ACC112 (cell line): ENCODE data around the gene GINS2.

Experiments
- H2AFZ ChIP-seq: fragments of 200-600 bp; sonication (generic); one replicate; pipeline ENCODE4 v1.6.0; 2017; ENCODE audit warnings: antibody characterized with exemption, low read length; ENCODE audit not compliant: unreplicated experiment
- H3K27ac ChIP-seq: fragments of 200-600 bp; sonication (generic); 2 replicates; pipeline ENCODE4 v1.5.1; 2014; ENCODE audit warnings: low read depth, mild to moderate bottlenecking, antibody characterized with exemption, low read length, moderate library complexity
- H3K27me3 ChIP-seq: fragments of 200-600 bp; sonication (generic); 2 replicates; pipeline ENCODE4 v1.6.1; 2014; ENCODE audit warnings: mild to moderate bottlenecking, antibody characterized with exemption, low read length, moderate library complexity, mixed read lengths; ENCODE audit not compliant: insufficient read depth
- H3K36me3 ChIP-seq: fragments of 200-600 bp; sonication (generic); 2 replicates; pipeline ENCODE4 v1.6.1; 2016; ENCODE audit warnings: mild to moderate bottlenecking, antibody characterized with exemption, low read length, moderate library complexity, mixed read lengths; ENCODE audit not compliant: insufficient read depth
- H3K4me1 ChIP-seq: fragments of 200-600 bp; sonication (generic); one replicate; pipeline ENCODE4 v1.6.1; 2016; ENCODE audit warnings: low read length, mixed read lengths; ENCODE audit not compliant: insufficient read depth, unreplicated experiment, control insufficient read depth
- H3K4me3 ChIP-seq: fragments of 200-600 bp; sonication (generic); 2 replicates; pipeline ENCODE4 v1.5.1; 2014; ENCODE audit warnings: mild to moderate bottlenecking, low read depth, low read length
- H3K79me2 ChIP-seq: fragments of 200-600 bp; sonication (generic); one replicate; pipeline ENCODE4 v1.6.0; 2016; ENCODE audit warnings: low read length; ENCODE audit not compliant: control insufficient read depth, unreplicated experiment, insufficient read depth

The GINS2 gene

GRCh38 chr16:85704900-85705846 lies 16.4 kb upstream of the GINS2 start:
- H3K4me3 ChIP-seq: no peak overlapping the region
- no peaks in the 10 kb centered on the region for H3K36me3 ChIP-seq
- no peak overlapping the region for H3K27ac ChIP-seq
- H3K27me3 ChIP-seq: no peaks in the 10 kb centered on the region
- H3K4me1 ChIP-seq: no peaks in the 10 kb centered on the region
- no peak overlapping the region for H2AFZ ChIP-seq
- H3K79me2 ChIP-seq: no peaks in the 10 kb centered on the region

GRCh38 chr16:85704011-85704410 lies 15.3 kb upstream of the GINS2 start:
- Histone ChIP-seq H3K79me2 (no peaks in the 10 kb centered on the region), H3K4me1 (no peaks in the 10 kb centered on the region), H3K27ac (no peak overlapping the region), H2AFZ (no peak overlapping the region), H3K36me3 (no peaks in the 10 kb centered on the region), H3K27me3 (no peaks in the 10 kb centered on the region), H3K4me3 (no peak overlapping the region)

DNA sequence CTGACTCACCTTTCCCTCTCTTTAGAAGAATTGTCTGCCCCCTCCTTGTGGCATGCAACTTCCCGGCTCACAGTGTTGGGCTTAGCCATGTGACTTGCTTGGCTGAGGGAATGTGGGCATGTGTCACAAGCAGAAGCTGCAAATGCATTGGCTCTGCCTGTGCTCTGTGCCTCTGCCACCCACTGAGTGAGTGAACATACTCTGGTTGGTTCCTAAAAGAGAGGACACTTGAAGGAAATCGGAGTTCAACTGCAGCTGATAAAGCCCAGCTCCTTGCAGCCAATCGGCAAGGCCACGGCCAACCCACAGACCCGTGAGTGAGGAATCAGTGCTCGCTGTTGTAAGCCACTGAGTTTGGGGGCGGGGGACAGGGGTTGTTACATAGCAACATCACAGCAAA lies 10.9 kb upstream of the GINS2 start:
- Histone ChIP-seq H2AFZ (no peak overlapping the region), H3K36me3 (no peaks in the 10 kb centered on the region), H3K79me2 (no peaks in the 10 kb centered on the region), H3K27me3 (0 out of 2 replicates have a peak, but pooled peaks cover 3% of the 10 kb centered on the region), H3K27ac (no peak overlapping the region), H3K4me3 (no peak overlapping the region), H3K4me1 (no peaks in the 10 kb centered on the region)

GRCh38 chr16:85698935-85699558 lies 10.3 kb upstream of the GINS2 start:
- Histone ChIP-seq H3K27me3 (0 out of 2 replicates have a peak, but pooled peaks cover 3% of the 10 kb centered on the region), H3K79me2 (no peaks in the 10 kb centered on the region), H3K4me1 (no peaks in the 10 kb centered on the region), H2AFZ (no peak overlapping the region), H3K4me3 (no peak overlapping the region), H3K36me3 (no peaks in the 10 kb centered on the region), H3K27ac (no peak overlapping the region)

DNA sequence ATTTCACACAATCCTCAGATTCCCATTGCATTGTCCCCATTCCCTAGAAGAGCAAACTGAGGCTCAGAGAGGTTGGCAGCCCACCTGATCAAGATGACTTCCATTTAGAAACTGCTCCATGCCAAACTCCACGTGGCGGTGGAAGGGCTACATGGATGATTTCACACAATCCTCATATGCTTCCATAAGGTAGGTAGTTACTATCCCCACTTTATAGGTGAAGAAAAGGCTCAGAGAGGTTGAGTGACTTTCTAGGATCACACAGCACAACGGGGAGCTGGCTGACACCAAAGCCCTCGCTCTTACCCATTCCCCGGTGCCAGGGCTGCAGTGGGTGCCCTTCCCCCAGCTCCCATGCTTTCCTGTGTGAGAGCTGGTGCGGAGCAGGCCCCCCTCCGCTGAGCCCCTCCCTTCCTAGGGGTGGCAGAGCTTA lies 9.7 kb upstream of the GINS2 start:
- Histone ChIP-seq H3K27me3 (0 out of 2 replicates have a peak, but pooled peaks cover 3% of the 10 kb centered on the region), H3K27ac (no peak overlapping the region), H2AFZ (no peak overlapping the region), H3K4me1 (no peaks in the 10 kb centered on the region), H3K4me3 (no peak overlapping the region), H3K79me2 (no peaks in the 10 kb centered on the region), H3K36me3 (no peaks in the 10 kb centered on the region)

DNA sequence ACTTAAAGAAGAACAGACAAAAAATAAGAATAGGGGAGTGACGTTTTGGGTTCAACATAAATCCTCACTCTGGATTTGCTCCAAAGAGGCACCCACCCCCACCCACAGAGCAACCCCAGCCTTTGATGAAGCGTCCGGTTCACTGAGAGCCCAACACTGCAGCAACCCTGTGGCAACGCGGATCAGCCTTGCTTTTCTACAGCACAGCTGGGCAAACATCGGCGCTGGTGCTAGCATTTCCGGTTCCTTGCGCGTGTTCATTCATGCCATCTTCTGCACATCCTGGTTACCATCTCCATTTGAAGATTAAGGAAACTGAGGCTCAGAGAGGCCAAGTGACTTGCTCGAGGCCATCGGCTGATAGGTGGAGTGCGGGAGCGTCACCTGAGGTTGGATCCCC lies 8.7 kb upstream of the GINS2 start:
- no peaks in the 10 kb centered on the region for H3K79me2 ChIP-seq
- no peaks in the 10 kb centered on the region for H3K4me1 ChIP-seq
- no peak overlapping the region for H2AFZ ChIP-seq
- H3K36me3 ChIP-seq: no peaks in the 10 kb centered on the region
- H3K27ac ChIP-seq: no peak overlapping the region
- H3K4me3 ChIP-seq: no peak overlapping the region
- 0 out of 2 replicates have a peak, but pooled peaks cover 3% of the 10 kb centered on the region for H3K27me3 ChIP-seq

GRCh38 chr16:85696781-85697180 lies 8.0 kb upstream of the GINS2 start:
- Histone ChIP-seq H3K36me3 (no peaks in the 10 kb centered on the region), H3K27me3 (0 out of 2 replicates have a peak, but pooled peaks cover 3% of the 10 kb centered on the region), H3K79me2 (no peaks in the 10 kb centered on the region), H2AFZ (no peak overlapping the region), H3K4me1 (no peaks in the 10 kb centered on the region), H3K4me3 (no peak overlapping the region), H3K27ac (no peak overlapping the region)

GRCh38 chr16:85695196-85696128 lies 6.7 kb upstream of the GINS2 start:
- Histone ChIP-seq H3K27ac (no peak overlapping the region), H3K36me3 (no peaks in the 10 kb centered on the region), H3K27me3 (0 out of 2 replicates have a peak, but pooled peaks cover 3% of the 10 kb centered on the region), H3K79me2 (no peaks in the 10 kb centered on the region), H3K4me1 (no peaks in the 10 kb centered on the region), H2AFZ (no peak overlapping the region), H3K4me3 (no peak overlapping the region)

DNA sequence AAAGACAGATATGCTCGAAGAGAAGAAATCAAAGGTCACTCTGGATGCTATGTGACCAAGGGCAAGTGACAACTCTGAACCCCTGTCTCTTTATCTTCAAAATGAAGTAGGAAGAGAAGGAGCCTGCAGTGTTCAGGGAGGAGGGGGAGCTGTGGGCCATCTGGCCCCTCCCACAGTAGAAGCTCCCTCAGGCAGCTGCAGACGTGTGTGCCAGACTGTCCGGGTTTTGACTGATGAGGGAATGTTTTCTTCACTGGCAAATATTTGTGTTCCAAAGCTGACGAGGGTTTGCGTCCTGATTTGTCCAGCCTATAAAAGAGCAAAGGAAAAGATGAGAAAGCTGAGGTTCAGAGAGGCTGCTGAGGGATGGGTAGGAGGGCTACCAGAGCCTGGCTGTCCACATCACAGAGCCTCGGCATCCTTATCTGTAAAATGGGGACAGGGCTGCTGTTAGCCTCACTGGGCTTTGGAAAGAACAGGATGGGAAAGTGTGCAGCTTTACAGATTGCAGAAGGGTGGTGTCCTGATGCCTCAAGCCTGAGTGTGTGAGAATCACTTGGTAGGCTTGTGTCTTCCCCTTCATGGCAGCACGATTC lies 1.8 kb upstream of the GINS2 start:
- no peak overlapping the region for H3K4me3 ChIP-seq
- peaks cover 6% of the 10 kb centered on the region; the same call in 1 of the 2 replicates for H3K27me3 ChIP-seq
- H3K36me3 ChIP-seq: peaks cover 4% of the 10 kb centered on the region; the same call in 1 of the 2 replicates
- H3K4me1 ChIP-seq: peaks cover 14% of the 10 kb centered on the region
- H3K27ac ChIP-seq: no peak overlapping the region
- H3K79me2 ChIP-seq: peaks cover 7% of the 10 kb centered on the region
- no peak overlapping the region for H2AFZ ChIP-seq

DNA sequence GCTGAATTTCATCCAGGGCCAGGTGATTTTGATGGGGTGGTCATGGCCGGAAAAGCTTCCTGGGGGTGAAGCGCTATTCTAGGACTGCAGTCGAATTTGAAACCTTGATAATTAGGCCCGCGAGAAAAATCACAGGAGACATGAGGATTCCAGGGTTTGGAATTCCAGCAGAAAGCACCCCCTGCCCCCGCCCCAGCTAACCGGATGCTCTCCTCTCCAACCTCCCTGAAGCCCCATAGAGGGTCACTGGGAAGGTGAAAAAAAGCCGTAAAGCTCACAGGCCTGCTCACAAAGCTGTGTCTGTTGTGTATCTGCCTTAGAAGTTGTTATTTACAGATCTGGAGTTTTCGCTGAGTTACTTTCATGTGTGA lies 1.2 kb upstream of the GINS2 start:
- H3K27ac ChIP-seq: no peak overlapping the region
- peaks cover 7% of the 10 kb centered on the region for H3K79me2 ChIP-seq
- H3K36me3 ChIP-seq: peaks cover 4% of the 10 kb centered on the region; the same call in 1 of the 2 replicates
- no peak overlapping the region for H3K4me3 ChIP-seq
- H3K4me1 ChIP-seq: peaks cover 14% of the 10 kb centered on the region
- peaks cover 6% of the 10 kb centered on the region; the same call in 1 of the 2 replicates for H3K27me3 ChIP-seq
- H2AFZ ChIP-seq: no peak overlapping the region
